SK-N-DZ (cell line): ENCODE measurements around the gene TUBG1. TPM values are rescaled to one million over a fixed set of nuclear protein-coding genes. Genes with fewer than 3 reads are reported as not detected.

ENCODE experiments used
- DNase-seq: peaks from one replicate; pipeline ENCODE4 v3.0.0-alpha.2; 2015; ENCODE audit warnings: low spot score
- polyA plus RNA-seq, 2 experiments: library from polyadenylated mRNA; depleted of rRNA; stranded (reverse); fragments of >200 nt; gene quantifications; 2 replicates each; pipeline ENCODE4 v1.2.3, GENCODE V29; 2014

The TUBG1 gene
- polyA plus RNA-seq (2014; cell fraction: cytosol; rRNA removed) = 131 and 152 TPM in 2 replicates
- 104 and 136 TPM in 2 replicates for polyA plus RNA-seq (2014; cell fraction: nucleus; rRNA removed)

GRCh38 chr17:42609182-42609813 lies at the start of gene TUBG1, which contains the start of gene RETREG3:
Gene TUBG1, plus strand, starts transcription at chr17:42609683. Its CDS starts 55 bp downstream, at chr17:42609738.
Gene RETREG3, minus strand, starts transcription at chr17:42609374. Its CDS starts 50 bp downstream, at chr17:42609324.
- peak; percentile 99 for DNase-seq

- peak; percentile 53 for DNase-seq
Measured at GRCh38 chr17:42560246-42560645, 49.2 kb upstream of the TUBG1 start.

DNA sequence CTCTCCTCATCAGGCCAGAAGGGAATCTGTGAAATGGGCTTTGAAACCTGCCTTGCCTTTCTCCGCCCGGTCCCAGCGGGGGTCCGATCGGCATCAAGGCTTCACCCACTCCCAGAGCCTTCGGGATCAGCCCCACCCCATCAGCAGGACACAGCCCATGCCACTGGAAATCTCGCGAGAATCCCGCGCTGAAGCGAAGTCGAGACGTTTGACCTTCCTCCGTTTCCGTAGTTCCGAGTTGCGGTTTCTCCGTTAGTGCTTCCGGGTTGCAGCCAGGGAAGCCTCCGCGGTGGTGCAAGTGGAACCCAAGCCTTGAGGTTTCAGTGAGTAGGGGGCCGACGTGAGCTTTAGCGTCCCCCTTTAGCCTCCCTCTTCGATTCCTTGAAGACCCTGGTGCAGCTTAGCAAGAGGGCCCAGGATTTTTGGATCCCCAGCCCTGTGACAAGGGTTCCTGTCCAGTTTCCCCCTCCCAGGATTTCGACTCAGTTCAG lies 47.5 kb upstream of the TUBG1 start, which contains the start of gene COASY:
Gene COASY (plus strand): TSS at position 252 of the 491 bp plus-strand sequence. CDS start 475 bp downstream, outside the sequence.
- peak; percentile 99 for DNase-seq

GRCh38 chr17:42562388-42563142 lies 46.9 kb upstream of the TUBG1 start:
- DNase-seq = no peak

- DNase-seq = no peak
Measured at GRCh38 chr17:42563143-42563509, 46.4 kb upstream of the TUBG1 start.

DNA sequence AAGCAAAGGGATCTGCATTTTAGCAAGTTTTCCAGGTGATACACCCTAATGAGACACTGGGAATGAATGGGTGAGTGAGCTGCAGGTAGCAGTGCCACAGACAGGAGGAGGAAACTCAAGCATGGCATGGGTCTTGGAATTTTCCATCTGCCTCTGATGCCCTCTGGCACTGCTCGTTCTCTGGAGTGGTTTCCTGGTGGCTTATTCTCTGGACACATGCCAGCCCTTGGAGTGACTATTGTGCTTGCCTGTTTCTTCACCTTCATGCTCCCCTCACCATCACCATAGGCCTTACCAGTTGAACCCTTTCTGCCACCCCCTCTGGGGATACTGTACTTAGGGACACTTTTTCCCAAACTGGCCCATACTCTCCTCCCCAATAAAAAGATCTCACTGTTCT lies 45.9 kb upstream of the TUBG1 start:
- no peak for DNase-seq

DNA sequence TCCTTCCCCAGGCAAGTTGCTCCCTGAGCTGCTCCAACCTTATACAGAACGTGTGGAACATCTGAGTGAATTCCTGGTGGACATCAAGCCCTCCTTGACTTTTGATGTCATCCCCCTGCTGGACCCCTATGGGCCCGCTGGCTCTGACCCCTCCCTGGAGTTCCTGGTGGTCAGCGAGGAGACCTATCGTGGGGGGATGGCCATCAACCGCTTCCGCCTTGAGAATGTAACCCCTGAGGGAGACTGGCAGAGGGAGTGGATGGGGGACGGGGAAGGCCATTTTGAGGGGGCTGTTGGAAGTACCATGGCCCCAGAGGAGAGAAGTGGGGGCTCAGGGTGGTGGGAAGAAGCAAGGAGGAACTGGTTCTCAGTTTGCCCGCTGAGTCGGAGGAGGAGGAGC lies 45.5 kb upstream of the TUBG1 start:
- no peak for DNase-seq

GRCh38 chr17:42564815-42565522 lies 44.5 kb upstream of the TUBG1 start:
- no peak for DNase-seq

DNA sequence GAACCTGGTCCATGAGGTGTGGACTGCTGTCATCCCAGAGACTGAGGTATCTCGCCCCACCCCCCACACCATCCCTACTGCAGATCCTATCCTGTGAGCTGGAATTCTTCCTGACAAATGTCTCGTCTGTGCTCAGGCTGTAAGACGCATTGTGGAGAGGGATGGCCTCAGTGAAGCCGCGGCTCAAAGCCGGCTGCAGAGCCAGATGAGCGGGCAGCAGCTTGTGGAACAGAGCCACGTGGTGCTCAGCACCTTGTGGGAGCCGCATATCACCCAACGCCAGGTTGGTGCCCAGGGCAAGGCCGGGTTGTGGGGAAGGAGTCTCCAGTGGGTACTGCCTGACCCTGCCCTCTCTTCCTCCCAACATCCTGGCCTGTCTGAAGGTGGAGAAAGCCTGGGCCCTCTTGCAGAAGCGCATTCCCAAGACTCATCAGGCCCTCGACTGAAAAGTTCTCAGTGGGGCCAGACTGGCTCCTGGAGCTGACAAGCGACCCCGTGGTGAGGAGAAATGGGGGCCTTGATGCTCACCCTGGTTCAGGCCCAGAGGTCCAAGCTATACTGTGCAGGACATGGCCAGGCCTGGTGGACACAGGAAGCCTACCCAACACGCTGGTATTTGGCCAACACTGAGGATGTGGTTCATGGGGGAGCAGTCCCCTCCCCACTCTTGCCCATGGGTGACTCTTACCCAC lies 43.8 kb upstream of the TUBG1 start:
- no peak for DNase-seq

DNA sequence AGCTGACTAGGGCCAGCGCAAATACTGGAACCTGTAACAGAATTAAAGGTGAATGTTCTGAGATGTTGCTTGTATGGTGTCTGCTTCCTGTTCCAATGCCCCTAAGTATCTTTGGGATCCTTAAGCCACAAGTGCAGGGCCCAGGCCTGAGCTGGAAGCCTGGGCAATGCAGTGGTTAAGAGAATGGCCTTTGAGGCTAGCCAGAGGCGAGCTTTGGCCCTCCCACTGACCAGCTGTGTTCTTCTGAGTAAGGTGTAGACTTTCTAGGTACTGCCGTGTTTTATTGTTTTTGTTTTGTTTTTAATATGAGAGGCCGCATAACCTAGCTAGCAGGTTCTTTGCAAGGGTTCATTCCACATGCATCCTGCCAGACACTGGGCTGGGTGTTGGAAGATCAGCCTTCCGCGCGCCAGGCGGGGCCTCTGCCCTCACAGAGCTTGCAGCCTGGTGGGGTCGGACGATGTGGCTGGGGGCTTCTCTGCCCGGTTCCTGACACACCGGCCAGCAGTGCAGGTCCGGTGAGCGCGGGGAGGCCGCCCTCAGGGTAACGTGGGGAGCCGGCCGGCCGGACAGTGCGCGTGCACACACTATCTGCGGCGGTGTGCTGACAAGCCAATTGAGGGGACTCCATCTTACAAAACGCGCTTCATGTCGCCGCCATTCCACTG lies 43.1 kb upstream of the TUBG1 start:
- no peak for DNase-seq

- DNase-seq = peak; percentile 94
Measured at GRCh38 chr17:42566883-42567573, 42.5 kb upstream of the TUBG1 start, which contains the start of gene MLX. Gene MLX, plus strand, starts transcription at chr17:42567100. Its CDS starts 25 bp downstream, at chr17:42567125.

DNA sequence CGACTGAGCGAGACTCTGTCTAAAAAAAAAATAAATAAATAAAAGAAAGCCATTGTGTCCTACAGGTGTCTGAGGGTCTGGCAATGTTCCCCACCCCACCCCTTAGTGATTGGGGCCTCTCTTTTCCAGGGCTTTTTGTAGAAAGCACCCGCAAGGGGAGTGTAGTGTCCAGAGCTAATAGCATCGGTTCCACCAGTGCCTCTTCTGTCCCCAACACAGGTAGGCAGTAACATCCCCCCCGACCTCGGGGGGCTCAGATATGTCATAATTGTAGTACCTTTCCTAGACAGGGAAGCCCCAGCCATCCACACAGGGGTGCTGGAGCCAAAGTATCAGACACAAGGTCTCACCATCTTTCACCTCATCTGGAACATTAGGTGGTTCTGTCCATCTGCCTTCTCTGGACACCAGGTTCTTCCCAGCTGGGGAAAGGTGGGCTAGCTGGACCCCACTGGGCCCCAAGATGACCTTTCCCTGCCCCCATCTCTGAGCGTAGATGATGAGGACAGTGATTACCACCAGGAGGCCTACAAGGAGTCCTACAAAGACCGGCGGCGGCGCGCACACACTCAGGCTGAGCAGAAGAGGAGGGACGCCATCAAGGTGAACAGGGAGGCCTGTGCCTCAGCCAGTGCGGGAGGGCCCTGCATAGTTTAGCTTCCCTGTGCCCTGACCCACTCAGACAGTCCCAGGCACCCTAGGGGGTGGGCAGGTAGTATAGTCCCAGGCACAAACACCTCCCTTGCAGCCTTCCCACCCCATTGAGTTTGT lies 41.0 kb upstream of the TUBG1 start:
- no peak for DNase-seq

DNA sequence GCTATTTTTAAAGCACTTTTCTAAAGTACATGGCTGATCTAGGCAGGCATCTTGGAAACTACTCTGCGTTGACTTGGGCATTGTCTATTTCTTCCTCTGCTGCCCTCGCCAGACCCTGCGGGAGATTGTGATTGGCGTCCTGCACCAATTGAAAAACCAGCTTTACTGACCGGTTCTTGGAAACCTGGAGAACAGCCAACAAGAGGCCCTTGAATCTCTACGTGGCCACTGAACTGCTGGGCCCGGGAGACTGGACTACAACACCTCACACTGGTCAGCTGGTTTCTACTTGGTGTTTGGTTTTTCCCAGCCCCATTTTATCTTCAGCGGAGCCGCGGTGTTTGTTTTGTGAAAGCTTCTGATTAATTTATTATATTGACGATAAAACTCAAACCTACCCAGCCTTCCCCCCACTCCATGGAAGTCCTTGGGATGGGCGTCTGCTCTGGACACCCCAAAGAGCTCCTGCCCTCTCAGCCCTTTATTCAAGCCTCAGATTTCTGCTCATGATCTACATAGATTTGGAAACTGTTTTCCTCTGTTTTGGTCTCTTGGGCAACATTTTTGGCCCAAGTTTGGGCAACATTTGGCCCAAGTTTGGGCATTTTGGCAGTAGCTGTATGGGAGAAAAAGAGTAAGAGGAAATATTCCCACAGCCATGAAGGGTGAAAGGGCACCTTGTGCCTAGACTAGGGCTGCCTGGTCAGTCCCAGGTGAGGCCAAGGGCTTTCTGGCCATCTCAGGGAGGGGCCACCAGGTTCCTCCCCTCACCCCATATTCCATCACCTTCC lies 37.9 kb upstream of the TUBG1 start:
- DNase-seq = no peak

- no peak for DNase-seq
Measured at GRCh38 chr17:42573095-42573494, 36.4 kb upstream of the TUBG1 start.

DNA sequence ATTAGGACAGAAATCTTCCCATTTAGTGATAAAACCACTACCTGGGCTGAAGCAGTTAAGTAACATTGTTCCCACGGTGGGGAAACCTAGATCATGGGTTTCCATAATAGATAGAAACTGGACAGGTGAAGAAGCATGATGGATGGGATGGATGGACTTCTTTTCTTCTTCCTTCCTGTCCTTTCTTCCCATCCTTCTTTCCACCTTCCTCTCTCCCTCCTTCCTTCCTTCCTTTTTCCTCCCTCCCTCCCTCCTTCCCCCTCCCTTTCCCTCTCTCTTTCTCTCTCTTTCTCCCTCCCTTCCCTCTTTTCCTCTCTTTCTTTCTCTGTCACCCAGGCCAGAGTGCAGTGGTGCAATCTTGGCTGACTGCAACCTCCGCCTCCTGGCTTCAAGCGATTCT lies 35.0 kb upstream of the TUBG1 start:
- no peak for DNase-seq

DNA sequence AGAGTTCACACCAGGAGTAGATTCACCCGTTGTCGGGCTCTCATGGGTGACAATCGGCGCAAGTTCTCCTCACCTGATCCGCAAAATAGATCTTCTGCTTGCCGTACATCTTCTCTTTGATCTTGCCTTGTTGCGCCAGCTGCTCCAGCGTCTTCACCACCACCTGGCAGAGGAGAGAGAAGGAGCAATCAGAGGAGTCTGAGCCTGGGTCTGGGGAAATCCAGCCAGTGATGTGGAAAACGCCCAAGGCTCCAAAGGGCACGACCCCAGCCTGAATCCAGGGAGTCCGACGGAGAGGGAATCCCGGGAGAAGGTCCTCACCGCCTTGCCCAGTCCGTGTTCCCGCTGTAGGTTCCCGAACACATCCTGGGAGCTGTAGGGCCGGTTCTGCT lies 32.3 kb upstream of the TUBG1 start:
- no peak for DNase-seq

DNA sequence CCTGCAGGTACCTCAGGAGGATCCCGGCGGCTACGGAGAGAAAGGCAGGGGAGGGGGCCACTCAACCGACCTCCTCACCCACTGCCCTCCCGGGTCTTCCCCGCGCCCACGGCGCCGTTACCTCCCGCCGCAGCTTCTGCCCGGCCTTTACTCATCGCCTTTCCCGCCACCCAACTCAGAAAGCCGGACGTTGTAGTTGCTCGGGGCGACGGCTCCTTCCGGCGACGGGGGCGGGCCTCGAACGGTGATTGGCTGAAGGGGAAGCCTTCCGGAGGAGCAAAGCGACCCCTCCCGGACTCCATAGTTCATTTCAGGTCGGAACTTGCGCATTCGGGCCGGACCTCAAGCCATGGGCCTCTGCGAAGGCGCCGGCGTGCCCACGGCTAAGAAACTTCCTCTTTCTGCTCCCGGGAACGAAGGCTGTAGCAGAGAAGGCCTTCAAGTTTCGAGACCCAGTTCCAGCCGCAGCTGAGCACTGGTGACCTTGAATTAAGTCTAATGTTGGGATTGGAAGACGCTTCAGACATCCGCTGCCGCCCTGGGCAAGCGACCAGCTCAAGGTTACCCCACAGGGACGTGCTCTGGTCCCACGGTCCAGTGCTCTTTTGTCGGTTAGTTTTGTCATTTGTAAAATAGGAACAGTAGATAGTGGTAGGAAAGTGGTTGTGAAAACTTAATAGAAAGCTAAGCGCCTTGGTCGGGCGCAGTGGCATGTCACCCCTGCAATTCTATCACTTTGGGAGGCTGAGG lies 31.8 kb upstream of the TUBG1 start, which contains the start of gene PSMC3IP:
Gene PSMC3IP (minus strand): TSS at position 198 of the 750 bp plus-strand sequence. CDS start 43 bp downstream, at position 155.
- DNase-seq = peak; percentile 95
